Erythroblast (primary cell): Measurements from ENCODE around the gene S100A7A.

Experiments used
- GATA1 ChIP-seq: IDR thresholded peaks from 2 replicates; pipeline ENCODE4 v1.6.1; 2011; ENCODE audit warnings: low read depth, mild to moderate bottlenecking, control low read depth, low read length, moderate library complexity
- POLR2A ChIP-seq: IDR thresholded peaks from 2 replicates; pipeline ENCODE4 v1.6.1; 2011; ENCODE audit warnings: mild to moderate bottlenecking, low read length

DNA sequence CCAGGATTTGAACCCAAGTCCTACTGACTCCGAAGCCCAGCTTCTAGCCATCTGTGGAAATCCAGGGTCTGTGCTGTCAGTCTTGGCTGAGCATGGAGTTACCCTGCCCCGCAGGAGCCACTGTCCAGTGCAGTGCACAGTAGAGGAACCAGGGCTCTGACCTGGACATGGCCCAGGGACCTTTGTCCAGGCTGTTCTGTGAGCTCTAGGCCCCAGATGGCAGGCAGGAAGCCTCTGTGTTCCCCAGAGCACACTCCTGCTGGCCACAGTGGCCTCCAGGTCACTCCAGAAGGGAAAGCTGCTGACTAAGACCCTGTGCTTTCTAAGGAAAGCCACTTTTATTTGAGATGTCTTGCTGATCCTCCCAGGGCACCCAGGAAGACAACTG, 13.8 kb downstream of the S100A7A start:
- TF ChIP-seq POLR2A: no peak
- TF ChIP-seq GATA1: no peak
